ENCODE measurements around the gene DPPA2. TPM values are rescaled to one million over a fixed set of nuclear protein-coding genes. Genes with fewer than 3 reads are reported as not detected.

Gene DPPA2
- total RNA-seq, 5 donors from 2014 or later (not counting 1 experiment from before 2014, with no cell fraction given), result not detected

DNA sequence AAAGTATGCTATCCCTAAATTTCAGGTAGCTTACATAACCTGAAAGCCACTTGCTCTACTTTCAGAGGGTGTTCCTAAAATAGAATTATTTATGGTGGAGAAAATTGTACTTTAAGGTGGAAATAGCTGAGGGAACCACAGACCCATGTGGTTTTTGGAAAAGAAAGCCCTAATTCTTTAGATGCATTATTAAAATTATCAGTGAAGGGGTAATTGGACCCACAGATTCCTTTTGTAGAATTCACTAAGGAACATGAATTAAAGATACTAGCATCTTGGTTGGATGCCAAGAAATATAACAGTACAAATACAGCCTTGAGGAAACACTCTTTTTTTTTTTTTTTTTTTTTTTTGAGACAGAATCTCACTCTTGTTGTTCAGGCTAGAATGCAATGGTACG is 37.8 kb downstream of the DPPA2 start:
- H3K27me3 Mint-ChIP-seq, result no peaks in the 10 kb centered on the region

DNA sequence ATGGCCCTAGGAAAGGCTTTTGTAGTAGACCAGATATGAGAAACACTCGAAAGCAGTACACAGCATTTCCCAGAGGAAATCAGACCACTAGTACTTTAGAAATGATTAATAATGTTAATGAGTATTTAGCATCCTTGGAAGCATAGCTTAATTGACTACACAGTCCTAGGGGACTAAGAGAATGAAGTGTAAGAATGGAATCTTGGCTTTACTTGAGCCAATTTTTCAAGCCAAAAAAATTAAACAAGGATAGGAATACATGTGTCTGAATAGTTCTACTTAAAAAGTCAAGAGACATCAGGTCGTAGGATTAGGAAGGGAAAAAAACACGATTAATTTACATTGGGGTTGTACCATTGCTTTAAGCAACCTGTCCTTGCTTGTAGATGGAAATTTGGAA is 38.2 kb downstream of the DPPA2 start:
- peaks cover 0 to 2% (median 0%) of the 10 kb centered on the region in 3 donors for H3K4me1 Mint-ChIP-seq
- CTCF ChIA-PET, result no interaction called here
- no peaks in the 10 kb centered on the region for H3K36me3 Mint-ChIP-seq
- H3K9me3 Mint-ChIP-seq, result no peaks in the 10 kb centered on the region
- no peaks in the 10 kb centered on the region for H3K36me3 ChIP-seq (ENCODE audit: control insufficient read depth in 2 of 2, extremely low read depth in 1 of 2, insufficient read depth in 1 of 2, low read length in 1 of 2)
- H3K9me3 ChIP-seq, result no peaks in the 10 kb centered on the region
- no peak overlapping the region for H3K27ac ChIP-seq (ENCODE audit: low read length)
- no peaks in the 10 kb centered on the region for H3K4me1 ChIP-seq (ENCODE audit: control insufficient read depth in 1 of 2, extremely low read depth in 1 of 2, insufficient read depth in 2 of 2, low read length in 2 of 2)
- H3K27me3 ChIP-seq (replicated peaks in 1 of 2; ENCODE audit: control insufficient read depth in 2 of 2, extremely low read depth in 1 of 2, insufficient read depth in 2 of 2, low read length in 1 of 2), result no peaks in the 10 kb centered on the region
- ATAC-seq (replicated peaks in 1 of 4) (no peak), DNase-seq (no peak)
- H3K27me3 Mint-ChIP-seq, result no peaks in the 10 kb centered on the region
- H3K4me3 ChIP-seq (ENCODE audit: control insufficient read depth in 1 of 2, extremely low read depth in 1 of 2, low read length in 1 of 2), result no peak overlapping the region
- WGBS (ENCODE audit: insufficient coverage), result no CpG with 5 or more reads among the region's 3 CpGs
- POLR2A ChIA-PET, result no interaction called here
- no peak overlapping the region for H3K4me3 Mint-ChIP-seq
- H3K27ac Mint-ChIP-seq, result no peak overlapping the region

More for the DNA sequence above, 37.8 kb downstream of the DPPA2 start:
- H3K4me3 ChIP-seq (ENCODE audit: control insufficient read depth in 1 of 2, extremely low read depth in 1 of 2, low read length in 1 of 2), result no peak overlapping the region
- no peaks in the 10 kb centered on the region for H3K9me3 ChIP-seq
- no peak overlapping the region for H3K27ac ChIP-seq (ENCODE audit: low read length)
- no peak overlapping the region for H3K27ac Mint-ChIP-seq
- H3K4me3 Mint-ChIP-seq, result no peak overlapping the region
- H3K36me3 Mint-ChIP-seq, result no peaks in the 10 kb centered on the region
- no peaks in the 10 kb centered on the region for H3K36me3 ChIP-seq (ENCODE audit: control insufficient read depth in 2 of 2, extremely low read depth in 1 of 2, insufficient read depth in 1 of 2, low read length in 1 of 2)
- no peaks in the 10 kb centered on the region for H3K9me3 Mint-ChIP-seq
- no peaks in the 10 kb centered on the region for H3K27me3 ChIP-seq (replicated peaks in 1 of 2; ENCODE audit: control insufficient read depth in 2 of 2, extremely low read depth in 1 of 2, insufficient read depth in 2 of 2, low read length in 1 of 2)
- H3K4me1 ChIP-seq (ENCODE audit: control insufficient read depth in 1 of 2, extremely low read depth in 1 of 2, insufficient read depth in 2 of 2, low read length in 2 of 2), result no peaks in the 10 kb centered on the region
- WGBS (ENCODE audit: insufficient coverage), result no CpG with 5 or more reads among the region's 1 CpG
- CTCF ChIA-PET, result no interaction called here
- DNase-seq (no peak), ATAC-seq (replicated peaks in 1 of 4) (no peak)
- H3K4me1 Mint-ChIP-seq, result peaks cover 0 to 2% (median 0%) of the 10 kb centered on the region in 3 donors
- POLR2A ChIA-PET, result no interaction called here

DNA sequence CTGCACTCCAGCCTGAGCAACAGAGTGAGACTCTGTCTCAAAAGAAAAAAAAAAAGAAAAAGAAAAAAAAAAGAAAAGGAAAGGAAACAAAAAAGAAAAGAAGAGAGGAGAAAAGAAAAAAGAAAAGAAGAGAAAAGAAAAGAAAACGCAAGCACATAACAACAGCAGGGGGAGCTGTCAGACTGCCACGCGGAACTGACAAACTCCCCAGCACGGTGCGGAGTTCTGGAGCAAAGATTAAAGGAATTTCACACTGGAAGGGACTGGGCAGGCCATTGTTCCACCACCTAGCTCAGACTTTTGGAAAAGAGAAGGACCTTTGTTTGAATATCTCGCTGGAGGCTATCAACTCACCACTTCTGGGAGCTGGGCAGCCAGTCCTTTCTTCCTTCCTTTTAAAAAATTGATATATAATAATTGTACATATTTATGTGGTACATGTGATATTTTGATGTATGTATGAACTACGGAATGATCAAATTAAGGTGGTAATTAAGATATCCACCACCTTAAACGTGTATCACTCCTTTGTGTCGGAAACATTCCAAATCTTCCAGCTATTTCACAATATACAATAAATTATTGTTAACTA is 40.5 kb downstream of the DPPA2 start:
- WGBS (ENCODE audit: insufficient coverage), result 10% methylated on average over 4 of the region's 9 CpGs
- Mint-ChIP-seq H3K4me1 (peaks cover 0 to 2% (median 0%) of the 10 kb centered on the region in 3 donors), H3K4me3 (no peak overlapping the region), H3K27me3 (peaks cover 0 to 2% of the 10 kb centered on the region in 2 donors), H3K36me3 (no peaks in the 10 kb centered on the region), H3K27ac (no peak overlapping the region), H3K9me3 (no peaks in the 10 kb centered on the region)
- H3K4me3 ChIP-seq (ENCODE audit: control insufficient read depth in 1 of 2, extremely low read depth in 1 of 2, low read length in 1 of 2), result no peak overlapping the region
- H3K4me1 ChIP-seq (ENCODE audit: control insufficient read depth in 1 of 2, extremely low read depth in 1 of 2, insufficient read depth in 2 of 2, low read length in 2 of 2), result no peaks in the 10 kb centered on the region
- ChIA-PET CTCF (no interaction called here), POLR2A (no interaction called here)
- H3K36me3 ChIP-seq (ENCODE audit: control insufficient read depth in 2 of 2, extremely low read depth in 1 of 2, insufficient read depth in 1 of 2, low read length in 1 of 2), result no peaks in the 10 kb centered on the region
- no peaks in the 10 kb centered on the region for H3K27me3 ChIP-seq (replicated peaks in 1 of 2; ENCODE audit: control insufficient read depth in 2 of 2, extremely low read depth in 1 of 2, insufficient read depth in 2 of 2, low read length in 1 of 2)
- H3K27ac ChIP-seq (ENCODE audit: low read length), result no peak overlapping the region
- no peak for ATAC-seq (replicated peaks in 1 of 4)
- no peaks in the 10 kb centered on the region for H3K9me3 ChIP-seq
- peak in 1 of 35 experiments; percentile 8 for DNase-seq

DNA sequence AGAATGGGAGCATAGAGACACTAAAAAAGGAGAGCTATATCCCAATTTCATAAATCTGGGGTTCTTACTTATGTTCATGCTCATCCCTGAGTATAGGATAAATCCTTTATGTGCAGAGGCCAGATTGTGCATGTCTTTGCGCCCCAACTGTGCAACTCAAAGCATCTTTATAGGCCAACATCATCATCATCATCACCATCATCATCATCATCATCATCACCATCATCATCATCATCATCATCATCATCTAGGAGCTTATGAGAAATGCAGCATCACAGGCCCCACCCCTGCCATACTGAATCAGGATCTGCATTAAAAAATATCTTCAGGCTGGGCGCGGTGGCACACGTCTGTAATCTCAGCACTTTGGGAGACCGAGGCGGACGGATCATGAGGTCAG is 45.5 kb downstream of the DPPA2 start:
- Mint-ChIP-seq H3K4me3 (no peak overlapping the region), H3K27me3 (peaks cover 0 to 2% of the 10 kb centered on the region in 2 donors), H3K36me3 (no peaks in the 10 kb centered on the region), H3K4me1 (peaks cover 0 to 2% (median 0%) of the 10 kb centered on the region in 3 donors), H3K27ac (no peak overlapping the region), H3K9me3 (no peaks in the 10 kb centered on the region)
- ATAC-seq (replicated peaks in 1 of 4) (no peak), DNase-seq (no peak)
- POLR2A ChIA-PET, result interaction anchor here in 1 of 2 donors (0.6 kb wide), 1 partner anchor 13 kb away, joined by 11 read pairs; no protein-coding TSS in a partner anchor
- Histone ChIP-seq H3K4me1 (ENCODE audit: control insufficient read depth in 1 of 2, extremely low read depth in 1 of 2, insufficient read depth in 2 of 2, low read length in 2 of 2) (no peaks in the 10 kb centered on the region), H3K27ac (ENCODE audit: low read length) (no peak overlapping the region), H3K4me3 (ENCODE audit: control insufficient read depth in 1 of 2, extremely low read depth in 1 of 2, low read length in 1 of 2) (no peak overlapping the region), H3K9me3 (no peaks in the 10 kb centered on the region), H3K27me3 (replicated peaks in 1 of 2; ENCODE audit: control insufficient read depth in 2 of 2, extremely low read depth in 1 of 2, insufficient read depth in 2 of 2, low read length in 1 of 2) (no peaks in the 10 kb centered on the region), H3K36me3 (ENCODE audit: control insufficient read depth in 2 of 2, extremely low read depth in 1 of 2, insufficient read depth in 1 of 2, low read length in 1 of 2) (no peaks in the 10 kb centered on the region)
- WGBS (ENCODE audit: insufficient coverage), result 78% methylated on average over 5 of the region's 7 CpGs
- CTCF ChIA-PET, result no interaction called here

DNA sequence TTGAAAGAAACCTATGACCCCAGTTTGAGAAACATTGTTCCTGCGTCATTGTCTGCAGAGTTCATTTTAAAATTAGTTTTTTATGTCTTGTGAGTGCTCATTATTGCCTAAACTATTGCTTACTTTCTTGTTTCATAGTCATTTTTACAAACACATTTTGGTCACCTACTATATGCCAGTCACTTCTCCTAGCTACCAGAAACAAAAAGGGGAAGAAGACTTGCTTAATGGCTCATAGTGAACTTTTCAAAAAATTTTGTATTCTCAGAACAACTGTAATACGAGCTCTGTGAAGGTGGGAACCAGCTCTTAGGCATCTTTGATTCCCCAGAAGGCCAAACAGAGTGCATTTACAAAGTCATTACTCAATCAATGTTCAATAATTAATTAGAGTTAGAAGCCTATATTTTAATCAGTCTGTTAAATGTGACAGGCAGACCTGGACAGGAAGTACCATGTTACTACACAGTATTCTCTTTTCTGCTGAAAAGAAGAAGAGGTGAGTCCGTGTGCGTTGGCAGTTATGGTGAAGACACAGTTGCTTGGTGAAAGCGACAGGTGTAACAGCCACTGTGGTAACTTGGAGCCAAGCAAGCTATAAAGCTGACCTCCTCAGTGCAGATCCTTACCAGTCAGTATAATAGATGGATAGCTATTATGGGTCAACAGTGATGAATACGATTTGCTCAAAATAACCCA is 46.6 kb downstream of the DPPA2 start:
- WGBS (ENCODE audit: insufficient coverage), result no CpG with 5 or more reads among the region's 6 CpGs
- H3K9me3 ChIP-seq, result no peaks in the 10 kb centered on the region
- no peak for ATAC-seq (replicated peaks in 1 of 4)
- H3K36me3 ChIP-seq (ENCODE audit: control insufficient read depth in 2 of 2, extremely low read depth in 1 of 2, insufficient read depth in 1 of 2, low read length in 1 of 2), result no peaks in the 10 kb centered on the region
- no peak for DNase-seq
- H3K9me3 Mint-ChIP-seq, result no peaks in the 10 kb centered on the region
- H3K27me3 ChIP-seq (replicated peaks in 1 of 2; ENCODE audit: control insufficient read depth in 2 of 2, extremely low read depth in 1 of 2, insufficient read depth in 2 of 2, low read length in 1 of 2), result no peaks in the 10 kb centered on the region
- no peaks in the 10 kb centered on the region for H3K36me3 Mint-ChIP-seq
- no peak overlapping the region for H3K27ac Mint-ChIP-seq
- no peaks in the 10 kb centered on the region for H3K4me1 ChIP-seq (ENCODE audit: control insufficient read depth in 1 of 2, extremely low read depth in 1 of 2, insufficient read depth in 2 of 2, low read length in 2 of 2)
- POLR2A ChIA-PET, result no interaction called here
- H3K4me3 Mint-ChIP-seq, result no peak overlapping the region
- no peaks in the 10 kb centered on the region for H3K4me1 Mint-ChIP-seq
- peaks cover 0 to 2% of the 10 kb centered on the region in 2 donors for H3K27me3 Mint-ChIP-seq
- H3K4me3 ChIP-seq (ENCODE audit: control insufficient read depth in 1 of 2, extremely low read depth in 1 of 2, low read length in 1 of 2), result no peak overlapping the region
- CTCF ChIA-PET, result no interaction called here
- no peak overlapping the region for H3K27ac ChIP-seq (ENCODE audit: low read length)

DNA sequence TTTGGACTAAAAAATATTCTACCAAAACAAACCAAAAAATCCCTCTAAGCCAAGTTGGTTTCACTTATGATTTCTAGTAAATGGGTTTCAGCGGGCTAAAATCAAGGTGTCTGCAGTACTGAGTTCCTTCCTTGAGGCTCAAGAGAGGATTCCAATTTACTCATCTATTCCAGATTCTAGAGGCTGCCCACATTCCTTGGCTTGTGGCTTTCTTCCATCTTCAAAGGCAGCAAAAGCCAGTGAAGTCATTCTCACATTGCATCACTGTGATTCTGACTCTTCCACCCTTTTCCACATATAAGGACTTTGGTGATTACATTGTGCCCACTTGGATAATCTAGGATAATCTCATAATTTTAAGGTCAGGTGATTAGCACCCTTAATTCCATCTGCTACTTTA is 48.1 kb downstream of the DPPA2 start:
- Mint-ChIP-seq H3K36me3 (no peaks in the 10 kb centered on the region), H3K27ac (no peak overlapping the region), H3K9me3 (no peaks in the 10 kb centered on the region), H3K4me3 (no peak overlapping the region), H3K4me1 (no peaks in the 10 kb centered on the region), H3K27me3 (peaks cover 3% of the 10 kb centered on the region in 2 donors)
- H3K27ac ChIP-seq (ENCODE audit: low read length), result no peak overlapping the region
- ATAC-seq (replicated peaks in 1 of 4) (no peak), DNase-seq (no peak)
- H3K36me3 ChIP-seq (ENCODE audit: control insufficient read depth in 2 of 2, extremely low read depth in 1 of 2, insufficient read depth in 1 of 2, low read length in 1 of 2), result no peaks in the 10 kb centered on the region
- no peak overlapping the region for H3K4me3 ChIP-seq (ENCODE audit: control insufficient read depth in 1 of 2, extremely low read depth in 1 of 2, low read length in 1 of 2)
- H3K27me3 ChIP-seq (replicated peaks in 1 of 2; ENCODE audit: control insufficient read depth in 2 of 2, extremely low read depth in 1 of 2, insufficient read depth in 2 of 2, low read length in 1 of 2), result no peaks in the 10 kb centered on the region
- POLR2A ChIA-PET, result no interaction called here
- no peaks in the 10 kb centered on the region for H3K9me3 ChIP-seq
- no peaks in the 10 kb centered on the region for H3K4me1 ChIP-seq (ENCODE audit: control insufficient read depth in 1 of 2, extremely low read depth in 1 of 2, insufficient read depth in 2 of 2, low read length in 2 of 2)
- CTCF ChIA-PET, result no interaction called here
- 100% methylated on average over 1 of the region's 1 CpG for WGBS (ENCODE audit: insufficient coverage)
